ENCODE data around the gene GRIN3B. TPM values are rescaled to one million over a fixed set of nuclear protein-coding genes. Genes with fewer than 3 reads are reported as not detected.

The GRIN3B gene
- total and polyA plus RNA-seq, 7 experiments from 2014 or later = 0.10 to 0.56 (median 0.19) TPM; not detected in 4

DNA sequence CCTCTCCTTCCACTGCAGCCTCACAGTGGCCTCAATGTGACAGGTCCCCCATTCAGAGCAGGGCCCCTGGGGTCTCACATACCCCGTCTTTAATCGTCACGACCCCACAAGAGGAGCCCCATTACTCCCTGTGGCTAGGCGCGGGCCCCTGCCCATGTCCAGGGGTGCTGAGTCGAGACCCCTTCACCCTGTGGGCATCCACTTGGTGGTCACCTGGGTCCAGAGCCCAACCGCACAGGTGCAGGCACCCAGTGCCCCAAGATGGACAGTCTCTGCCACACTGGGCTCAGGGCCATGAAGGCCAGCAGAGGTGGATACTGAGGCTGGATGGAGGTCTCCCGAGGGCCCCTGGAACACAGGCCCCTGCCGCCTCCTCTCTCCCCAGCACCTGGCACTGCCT lies 17.7 kb downstream of the GRIN3B start:
- Mint-ChIP-seq H3K9me3 (peaks cover 0 to 9% (median 0%) of the 10 kb centered on the region in 11 donors), H3K27ac (peak overlapping the region in 5 of 9 donors; percentile 9 to 76 (median 57)), H3K36me3 (peaks cover 0 to 6% (median 0%) of the 10 kb centered on the region in 5 donors), H3K27me3 (peaks cover 0 to 5% (median 0%) of the 10 kb centered on the region in 5 donors), H3K4me1 (peaks cover 9 to 50% (median 29%) of the 10 kb centered on the region in 7 donors), H3K4me3 (peak overlapping the region in 4 of 10 donors; percentile 56 to 97 (median 90))
- peaks cover 26 to 46% of the 10 kb centered on the region in 2 donors for H3K4me1 ChIP-seq (ENCODE audit: control insufficient read depth in 2 of 2, insufficient read depth in 2 of 2, low read length in 2 of 2)
- ATAC-seq = no peak
- H3K9me3 ChIP-seq (ENCODE audit: control insufficient read depth in 2 of 3, low read length in 3 of 3) = no peaks in the 10 kb centered on the region
- peaks cover 0 to 30% (median 0%) of the 10 kb centered on the region in 3 experiments for H3K36me3 ChIP-seq (ENCODE audit: control insufficient read depth in 2 of 3, insufficient read depth in 3 of 3, low read length in 3 of 3)
- ChIA-PET CTCF (no interaction called here), POLR2A (interaction anchor here (0.9 to 18.2 kb wide), 3 partner anchors 10 to 62 kb away, joined by 3 to 495 read pairs (median 342); partner anchors contain the start of gene ABCA7)
- peak overlapping the region; percentile 91 for H3K27ac ChIP-seq (ENCODE audit: low read depth, low read length)
- no peaks in the 10 kb centered on the region for H3K27me3 ChIP-seq (ENCODE audit: control insufficient read depth in 2 of 2, insufficient read depth in 2 of 2, low read length in 2 of 2)
- H3K4me3 ChIP-seq (ENCODE audit: low read length) = no peak overlapping the region
- no peak for DNase-seq
- intact Hi-C loops (cut with micrococcal nuclease) = loop anchor here in 1 of 2 donors (1.0 kb wide), 1 partner anchor 14 kb away; no protein-coding TSS in a partner anchor

DNA sequence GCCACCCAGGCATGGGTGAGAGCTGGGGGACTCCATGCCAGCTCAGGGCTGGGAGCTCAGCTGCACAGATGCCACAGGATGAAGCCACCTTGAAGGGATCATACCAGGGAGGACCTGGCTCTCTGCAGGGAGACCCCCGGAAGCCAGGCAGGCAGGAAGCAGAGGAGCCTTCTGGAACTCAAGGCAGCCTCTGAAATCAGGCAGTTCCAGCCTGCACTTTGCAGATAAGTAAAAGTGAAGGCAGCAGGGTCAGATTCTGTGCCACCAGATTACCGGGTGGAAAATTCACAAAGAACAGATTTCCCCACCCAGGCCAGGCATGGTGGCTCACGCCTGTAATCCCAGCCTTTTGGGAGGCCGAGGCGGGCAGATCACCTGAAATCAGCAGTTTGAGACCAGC lies 18.2 kb downstream of the GRIN3B start:
- H3K36me3 Mint-ChIP-seq = peaks cover 0 to 6% (median 0%) of the 10 kb centered on the region in 5 donors
- DNase-seq = no peak
- Histone ChIP-seq H3K4me1 (ENCODE audit: control insufficient read depth in 2 of 2, insufficient read depth in 2 of 2, low read length in 2 of 2) (peaks cover 26 to 46% of the 10 kb centered on the region in 2 donors), H3K4me3 (ENCODE audit: low read length) (no peak overlapping the region), H3K27me3 (ENCODE audit: control insufficient read depth in 2 of 2, insufficient read depth in 2 of 2, low read length in 2 of 2) (no peaks in the 10 kb centered on the region), H3K27ac (ENCODE audit: low read depth, low read length) (peak overlapping the region; percentile 91), H3K36me3 (ENCODE audit: control insufficient read depth in 2 of 3, insufficient read depth in 3 of 3, low read length in 3 of 3) (peaks cover 0 to 25% (median 0%) of the 10 kb centered on the region in 3 experiments), H3K9me3 (ENCODE audit: control insufficient read depth in 2 of 3, low read length in 3 of 3) (no peaks in the 10 kb centered on the region)
- H3K27me3 Mint-ChIP-seq = peaks cover 0 to 5% (median 0%) of the 10 kb centered on the region in 5 donors
- ChIA-PET CTCF (interaction anchor here (0.6 kb wide), 1 partner anchor 152 kb away, joined by 4 read pairs; no protein-coding TSS in a partner anchor), POLR2A (interaction anchor here (0.7 to 18.2 kb wide), 5 partner anchors 21 to 251 kb away, joined by 3 to 495 read pairs (median 7); partner anchors contain the start of genes ABCA7, CIRBP and SBNO2)
- H3K4me3 Mint-ChIP-seq = peak overlapping the region; percentile 59 to 98 (median 90)
- peaks cover 9 to 50% (median 29%) of the 10 kb centered on the region in 7 donors for H3K4me1 Mint-ChIP-seq
- intact Hi-C loops (cut with micrococcal nuclease) = loop anchor here in 1 of 2 donors (1.0 kb wide), 1 partner anchor 14 kb away; no protein-coding TSS in a partner anchor
- peak overlapping the region in 7 of 9 donors; percentile 5 to 82 (median 55) for H3K27ac Mint-ChIP-seq
- peaks cover 0 to 9% (median 0%) of the 10 kb centered on the region in 11 donors for H3K9me3 Mint-ChIP-seq
- ATAC-seq = no peak

DNA sequence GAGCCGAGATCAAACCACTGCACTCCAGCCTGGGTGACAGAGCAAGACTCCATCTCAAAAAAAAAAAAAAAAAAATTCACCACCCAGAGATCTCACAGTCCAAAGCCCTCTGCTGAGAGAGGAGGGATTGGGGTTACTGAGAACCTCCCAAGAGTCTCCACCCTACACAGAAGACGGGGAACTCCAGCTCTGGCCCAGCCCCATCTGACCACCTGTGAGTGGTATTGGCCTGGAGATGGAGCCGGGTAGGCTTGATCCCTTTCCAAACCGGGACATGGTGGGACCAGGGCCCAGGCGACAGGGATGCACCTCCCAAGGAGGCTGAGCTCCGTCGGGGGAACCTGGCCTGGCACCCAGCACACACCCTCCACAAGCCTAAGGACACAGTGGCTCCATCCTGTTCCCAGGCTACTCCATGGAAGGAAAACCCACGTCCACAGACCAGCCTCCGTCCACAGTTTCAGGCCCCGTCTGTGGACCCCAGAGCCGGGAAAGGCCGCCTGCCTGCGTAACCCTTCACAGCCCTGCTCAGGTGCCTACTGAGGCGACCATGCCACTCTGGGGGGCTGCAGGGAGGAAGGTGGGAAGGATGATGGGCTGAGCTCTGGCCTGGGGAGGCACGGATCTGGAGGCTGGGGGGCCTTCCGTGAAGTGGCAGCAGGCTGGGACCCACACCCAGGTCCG lies 18.9 kb downstream of the GRIN3B start:
- Mint-ChIP-seq H3K4me1 (peaks cover 9 to 50% (median 31%) of the 10 kb centered on the region in 7 donors), H3K9me3 (peaks cover 0 to 9% (median 0%) of the 10 kb centered on the region in 11 donors), H3K36me3 (peaks cover 0 to 6% (median 0%) of the 10 kb centered on the region in 5 donors), H3K27me3 (peaks cover 0 to 7% (median 0%) of the 10 kb centered on the region in 5 donors), H3K27ac (peak overlapping the region; percentile 13 to 99 (median 55)), H3K4me3 (peak overlapping the region; percentile 85 to 98 (median 90))
- Histone ChIP-seq H3K4me1 (ENCODE audit: control insufficient read depth in 2 of 2, insufficient read depth in 2 of 2, low read length in 2 of 2) (peaks cover 26 to 46% of the 10 kb centered on the region in 2 donors), H3K27me3 (ENCODE audit: control insufficient read depth in 2 of 2, insufficient read depth in 2 of 2, low read length in 2 of 2) (no peaks in the 10 kb centered on the region), H3K27ac (ENCODE audit: low read depth, low read length) (peak overlapping the region; percentile 91), H3K4me3 (ENCODE audit: low read length) (peak overlapping the region; percentile 79), H3K9me3 (ENCODE audit: control insufficient read depth in 2 of 3, low read length in 3 of 3) (no peaks in the 10 kb centered on the region), H3K36me3 (ENCODE audit: control insufficient read depth in 2 of 3, insufficient read depth in 3 of 3, low read length in 3 of 3) (peaks cover 0 to 19% (median 0%) of the 10 kb centered on the region in 3 experiments)
- ATAC-seq = no peak
- intact Hi-C loops (cut with micrococcal nuclease) = loop anchor here in 1 of 2 donors (1.0 kb wide), 1 partner anchor 15 kb away; no protein-coding TSS in a partner anchor
- ChIA-PET CTCF (interaction anchor here (0.6 to 0.9 kb wide), 4 partner anchors 14 to 153 kb away, joined by 3 to 4 read pairs (median 4); no protein-coding TSS in a partner anchor), POLR2A (interaction anchor here (0.6 to 18.2 kb wide), 15 partner anchors 11 to 489 kb away, joined by 3 to 495 read pairs (median 3); partner anchors contain the start of genes ABCA7, ARHGAP45, CIRBP and FAM174C)
- DNase-seq = no peak

DNA sequence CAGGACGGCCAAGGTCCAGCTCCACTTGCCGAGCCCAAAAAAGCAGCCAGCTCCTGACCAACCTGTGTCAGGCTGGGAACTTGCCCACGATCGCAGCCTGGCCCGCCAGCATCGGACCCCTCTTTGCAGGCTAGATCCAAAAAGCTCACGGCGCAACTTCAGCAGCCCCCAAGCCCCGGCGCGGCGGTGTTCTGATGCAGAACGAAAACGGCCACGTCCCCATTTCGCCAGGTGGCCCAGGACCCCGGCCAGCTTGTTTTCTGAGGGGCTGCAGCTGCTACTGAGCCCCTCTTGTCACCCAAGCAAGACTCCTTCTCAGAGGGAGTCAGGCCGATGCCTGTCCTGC lies 19.4 kb downstream of the GRIN3B start:
- POLR2A ChIA-PET = interaction anchor here (0.6 to 18.2 kb wide), 16 partner anchors 11 to 489 kb away, joined by 3 to 495 read pairs (median 4); partner anchors contain the start of genes ABCA7, ARHGAP45, CIRBP and FAM174C
- Histone ChIP-seq H3K27me3 (ENCODE audit: control insufficient read depth in 2 of 2, insufficient read depth in 2 of 2, low read length in 2 of 2) (no peaks in the 10 kb centered on the region), H3K9me3 (ENCODE audit: control insufficient read depth in 2 of 3, low read length in 3 of 3) (no peaks in the 10 kb centered on the region), H3K27ac (ENCODE audit: low read depth, low read length) (peak overlapping the region; percentile 91), H3K4me1 (ENCODE audit: control insufficient read depth in 2 of 2, insufficient read depth in 2 of 2, low read length in 2 of 2) (peaks cover 26 to 46% of the 10 kb centered on the region in 2 donors), H3K4me3 (ENCODE audit: low read length) (peak overlapping the region; percentile 79), H3K36me3 (ENCODE audit: control insufficient read depth in 2 of 3, insufficient read depth in 3 of 3, low read length in 3 of 3) (peaks cover 0 to 14% (median 0%) of the 10 kb centered on the region in 3 experiments)
- H3K4me1 Mint-ChIP-seq = peaks cover 9 to 50% (median 31%) of the 10 kb centered on the region in 7 donors
- H3K27me3 Mint-ChIP-seq = peaks cover 0 to 7% (median 0%) of the 10 kb centered on the region in 5 donors
- intact Hi-C loops (cut with micrococcal nuclease) = no loop called here
- CTCF ChIA-PET = interaction anchor here (0.6 to 1.2 kb wide), 4 partner anchors 15 to 109 kb away, joined by 3 to 4 read pairs (median 4); no protein-coding TSS in a partner anchor
- H3K4me3 Mint-ChIP-seq = peak overlapping the region; percentile 85 to 98 (median 90)
- peaks cover 0 to 6% (median 0%) of the 10 kb centered on the region in 5 donors for H3K36me3 Mint-ChIP-seq
- ATAC-seq (no peak), DNase-seq (no peak)
- peaks cover 0 to 9% (median 0%) of the 10 kb centered on the region in 11 donors for H3K9me3 Mint-ChIP-seq
- peak overlapping the region; percentile 9 to 100 (median 92) for H3K27ac Mint-ChIP-seq

DNA sequence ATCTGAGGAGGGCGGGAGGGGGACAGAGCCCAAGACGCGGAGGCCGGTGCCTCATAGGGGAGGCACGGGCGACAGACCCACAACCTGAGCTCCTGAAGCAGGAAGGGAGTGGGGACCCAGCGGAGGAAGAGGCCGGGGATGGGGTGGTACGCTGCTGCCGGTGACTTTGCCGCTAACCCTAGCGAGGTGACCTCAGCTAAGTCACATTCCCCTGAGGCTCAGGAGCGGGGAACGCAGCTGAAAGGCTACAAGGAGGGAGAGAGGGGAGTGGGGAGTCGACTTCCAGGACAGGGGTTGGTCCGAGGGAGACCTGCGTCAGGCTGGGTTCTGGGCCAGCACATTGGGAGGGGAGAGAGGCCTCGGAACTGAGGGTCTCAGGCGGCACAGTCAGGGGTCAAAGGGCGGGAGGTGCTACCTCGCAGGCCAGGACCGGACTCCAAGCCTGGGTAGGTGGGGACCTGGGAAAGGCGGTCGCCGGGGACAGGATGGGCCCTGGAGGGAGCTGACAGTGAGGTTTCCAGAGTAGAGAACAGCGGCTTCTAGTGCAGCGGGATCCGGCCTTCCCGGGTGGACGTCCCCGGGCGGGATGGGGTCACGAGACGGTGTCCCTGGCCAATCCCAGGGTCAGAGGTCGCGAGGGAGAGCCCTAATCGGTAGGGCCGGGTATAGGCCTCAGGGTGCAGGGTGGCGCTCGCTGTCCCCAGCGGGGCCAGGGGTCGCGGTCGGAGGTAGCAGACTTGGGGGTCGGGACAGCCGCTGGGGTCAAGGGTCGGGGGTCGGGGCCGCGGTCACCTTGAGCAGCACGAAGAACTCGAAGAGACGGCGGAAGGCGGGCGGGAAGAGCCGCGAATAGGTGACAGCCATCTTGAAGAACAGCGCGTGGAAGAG lies 20.0 kb downstream of the GRIN3B start:
- POLR2A ChIA-PET = interaction anchor here (0.6 to 18.2 kb wide), 16 partner anchors 10 to 490 kb away, joined by 3 to 495 read pairs (median 4); partner anchors contain the start of genes ABCA7, ARHGAP45, CIRBP and FAM174C
- H3K9me3 Mint-ChIP-seq = peaks cover 0 to 9% (median 0%) of the 10 kb centered on the region in 11 donors

More for the DNA sequence above, 20.0 kb downstream of the GRIN3B start:
- no peaks in the 10 kb centered on the region for H3K9me3 ChIP-seq (ENCODE audit: control insufficient read depth in 2 of 3, low read length in 3 of 3)
- ATAC-seq = no peak
- peak overlapping the region; percentile 79 for H3K4me3 ChIP-seq (ENCODE audit: low read length)
- peak overlapping the region; percentile 91 for H3K27ac ChIP-seq (ENCODE audit: low read depth, low read length)
- peaks cover 0 to 7% (median 0%) of the 10 kb centered on the region in 3 experiments for H3K36me3 ChIP-seq (ENCODE audit: control insufficient read depth in 2 of 3, insufficient read depth in 3 of 3, low read length in 3 of 3)
- DNase-seq = no peak
- peaks cover 0 to 6% (median 0%) of the 10 kb centered on the region in 5 donors for H3K36me3 Mint-ChIP-seq
- CTCF ChIA-PET = interaction anchor here (0.5 to 1.2 kb wide), 5 partner anchors 15 to 110 kb away, joined by 3 to 4 read pairs (median 4); no protein-coding TSS in a partner anchor
- H3K27me3 Mint-ChIP-seq = peaks cover 0 to 7% (median 0%) of the 10 kb centered on the region in 5 donors
- peaks cover 9 to 50% (median 31%) of the 10 kb centered on the region in 7 donors for H3K4me1 Mint-ChIP-seq
- H3K27ac Mint-ChIP-seq = peak overlapping the region; percentile 81 to 100 (median 92)
- peaks cover 26 to 46% of the 10 kb centered on the region in 2 donors for H3K4me1 ChIP-seq (ENCODE audit: control insufficient read depth in 2 of 2, insufficient read depth in 2 of 2, low read length in 2 of 2)
- no peaks in the 10 kb centered on the region for H3K27me3 ChIP-seq (ENCODE audit: control insufficient read depth in 2 of 2, insufficient read depth in 2 of 2, low read length in 2 of 2)
- H3K4me3 Mint-ChIP-seq = peak overlapping the region; percentile 85 to 98 (median 90)
- intact Hi-C loops (cut with micrococcal nuclease) = loop anchor here (2.0 to 10.0 kb wide), 4 partner anchors 172 to 385 kb away; partner anchors contain the start of genes ATP5F1D (in 1 of the 2), DAZAP1 (in 1 of the 2), FAM174C (in 1 of the 2) and GAMT (in 1 of the 2)
